ENCODE data around the gene SOWAHB.
A peak's percentile ranks its signal among the peaks of the same experiment; 100 is the strongest.

SOWAHB gene

GRCh38 chr4:76898385-76898692 lies 395 bp upstream of the SOWAHB start:
- H3K4me3 ChIP-seq: no peak overlapping the region; a peak in 1 of 20 replicates
- H3K9ac ChIP-seq: no peak overlapping the region
- no peak for TF ChIP-seq Cebpa-rat (IDR thresholded peaks at IDR 0.05)
- H3K27ac ChIP-seq: no peak overlapping the region
- no peak overlapping the region for H3K4me2 ChIP-seq
- H3K27me3 ChIP-seq: peaks cover 45 to 61% (median 56%) of the 10 kb centered on the region in 11 experiments
- H3K4me1 ChIP-seq: peaks cover 0 to 3% (median 0%) of the 10 kb centered on the region in 10 experiments; a peak in 1 of 20 replicates
- no peaks in the 10 kb centered on the region for H4K20me1 ChIP-seq
- H3K36me3 ChIP-seq: peaks cover 0 to 10% (median 0%) of the 10 kb centered on the region in 11 experiments; a peak in 3 of 22 replicates
- H3K9me3 ChIP-seq (replicated peaks in 1 of 11): peaks cover 42 to 55% (median 50%) of the 10 kb centered on the region in 11 experiments

GRCh38 chr4:76896614-76897535 lies 1.1 kb downstream of the SOWAHB start:
- peaks cover 0 to 4% (median 0%) of the 10 kb centered on the region in 10 experiments; a peak in 2 of 20 replicates for H3K4me1 ChIP-seq
- H3K9ac ChIP-seq: no peak overlapping the region
- peak overlapping the region in 8 of 10 experiments; percentile 25 to 52 (median 36); a peak in 12 of 20 replicates for H3K4me3 ChIP-seq
- H3K9me3 ChIP-seq (replicated peaks in 1 of 11): peaks cover 42 to 55% (median 50%) of the 10 kb centered on the region in 11 experiments
- TF ChIP-seq Cebpa-rat (IDR thresholded peaks at IDR 0.05): no peak
- H3K27ac ChIP-seq: no peak overlapping the region
- peaks cover 0 to 10% (median 0%) of the 10 kb centered on the region in 11 experiments; a peak in 3 of 22 replicates for H3K36me3 ChIP-seq
- peaks cover 45 to 61% (median 56%) of the 10 kb centered on the region in 11 experiments for H3K27me3 ChIP-seq
- peak overlapping the region in 2 of 11 experiments; percentile 35 to 43; a peak in 1 of 22 replicates for H3K4me2 ChIP-seq
- no peaks in the 10 kb centered on the region for H4K20me1 ChIP-seq

- no peak for TF ChIP-seq Cebpa-rat (IDR thresholded peaks at IDR 0.05)
- H3K4me1 ChIP-seq: peaks cover 0 to 8% (median 0%) of the 10 kb centered on the region in 10 experiments; a peak in 3 of 20 replicates
- H3K4me2 ChIP-seq: no peak overlapping the region
- H3K9ac ChIP-seq: no peak overlapping the region
- peaks cover 45 to 61% (median 56%) of the 10 kb centered on the region in 11 experiments for H3K27me3 ChIP-seq
- no peak overlapping the region for H3K27ac ChIP-seq
- peaks cover 0 to 10% (median 0%) of the 10 kb centered on the region in 11 experiments; a peak in 3 of 22 replicates for H3K36me3 ChIP-seq
- no peak overlapping the region for H3K4me3 ChIP-seq
- H4K20me1 ChIP-seq: no peaks in the 10 kb centered on the region
- H3K9me3 ChIP-seq (replicated peaks in 1 of 11): peaks cover 42 to 55% (median 50%) of the 10 kb centered on the region in 11 experiments
Observed at GRCh38 chr4:76896048-76896447, 1.9 kb downstream of the SOWAHB start.

GRCh38 chr4:76895619-76896018 lies 2.3 kb downstream of the SOWAHB start:
- Histone ChIP-seq H3K4me1 (peaks cover 0 to 8% (median 0%) of the 10 kb centered on the region in 10 experiments; a peak in 3 of 20 replicates), H3K4me3 (no peak overlapping the region), H4K20me1 (no peaks in the 10 kb centered on the region), H3K9me3 (replicated peaks in 1 of 11) (peaks cover 42 to 55% (median 50%) of the 10 kb centered on the region in 11 experiments), H3K27me3 (peaks cover 45 to 61% (median 56%) of the 10 kb centered on the region in 11 experiments), H3K36me3 (peaks cover 0 to 10% (median 0%) of the 10 kb centered on the region in 11 experiments; a peak in 3 of 22 replicates), H3K9ac (no peak overlapping the region), H3K4me2 (no peak overlapping the region), H3K27ac (no peak overlapping the region)
- no peak for TF ChIP-seq Cebpa-rat (IDR thresholded peaks at IDR 0.05)

GRCh38 chr4:76894537-76895255 lies 3.2 kb downstream of the SOWAHB start:
- Histone ChIP-seq H3K27ac (no peak overlapping the region), H3K4me2 (no peak overlapping the region), H3K27me3 (peaks cover 43 to 55% (median 51%) of the 10 kb centered on the region in 11 experiments), H3K4me3 (no peak overlapping the region), H4K20me1 (no peaks in the 10 kb centered on the region), H3K9me3 (replicated peaks in 1 of 11) (peaks cover 38 to 48% (median 43%) of the 10 kb centered on the region in 11 experiments), H3K4me1 (peaks cover 0 to 8% (median 0%) of the 10 kb centered on the region in 10 experiments; a peak in 3 of 20 replicates), H3K36me3 (peaks cover 0 to 10% (median 0%) of the 10 kb centered on the region in 11 experiments; a peak in 3 of 22 replicates), H3K9ac (no peak overlapping the region)
- no peak for TF ChIP-seq Cebpa-rat (IDR thresholded peaks at IDR 0.05)

GRCh38 chr4:76892601-76893000 lies 5.3 kb downstream of the SOWAHB start:
- peaks cover 22 to 34% (median 30%) of the 10 kb centered on the region in 11 experiments for H3K27me3 ChIP-seq
- peaks cover 0 to 7% (median 0%) of the 10 kb centered on the region in 11 experiments; a peak in 3 of 22 replicates for H3K36me3 ChIP-seq
- H4K20me1 ChIP-seq: no peaks in the 10 kb centered on the region
- peaks cover 0 to 4% (median 0%) of the 10 kb centered on the region in 10 experiments; a peak in 3 of 20 replicates for H3K4me1 ChIP-seq
- no peak for TF ChIP-seq Cebpa-rat (IDR thresholded peaks at IDR 0.05)
- H3K4me2 ChIP-seq: no peak overlapping the region
- H3K9me3 ChIP-seq (replicated peaks in 1 of 11): peaks cover 17 to 27% (median 23%) of the 10 kb centered on the region in 11 experiments
- H3K4me3 ChIP-seq: no peak overlapping the region
- H3K27ac ChIP-seq: no peak overlapping the region
- no peak overlapping the region for H3K9ac ChIP-seq

- H3K27ac ChIP-seq: no peak overlapping the region
Observed at GRCh38 chr4:76892001-76892400, 5.9 kb downstream of the SOWAHB start.

GRCh38 chr4:76886848-76887441 lies 11.0 kb downstream of the SOWAHB start:
- H3K27me3 ChIP-seq: no peaks in the 10 kb centered on the region

More at GRCh38 chr4:76892001-76892400, 5.9 kb downstream of the SOWAHB start:
- peaks cover 0 to 3% (median 0%) of the 10 kb centered on the region in 11 experiments; a peak in 3 of 22 replicates for H3K36me3 ChIP-seq
- no peak overlapping the region for H3K4me3 ChIP-seq
- TF ChIP-seq Cebpa-rat (IDR thresholded peaks at IDR 0.05): no peak
- peaks cover 11 to 21% (median 17%) of the 10 kb centered on the region in 11 experiments for H3K9me3 ChIP-seq (replicated peaks in 1 of 11)
- H3K4me1 ChIP-seq: peaks cover 0 to 4% (median 0%) of the 10 kb centered on the region in 10 experiments; a peak in 2 of 20 replicates
- H3K27me3 ChIP-seq: peaks cover 16 to 28% (median 24%) of the 10 kb centered on the region in 11 experiments
- H4K20me1 ChIP-seq: no peaks in the 10 kb centered on the region
- no peak overlapping the region for H3K4me2 ChIP-seq
- H3K9ac ChIP-seq: no peak overlapping the region

More at GRCh38 chr4:76886848-76887441, 11.0 kb downstream of the SOWAHB start:
- no peaks in the 10 kb centered on the region for H4K20me1 ChIP-seq
- H3K27ac ChIP-seq: no peak overlapping the region
- H3K4me3 ChIP-seq: no peak overlapping the region
- H3K4me1 ChIP-seq: peaks cover 0 to 4% (median 0%) of the 10 kb centered on the region in 10 experiments; a peak in 2 of 20 replicates
- no peak overlapping the region for H3K4me2 ChIP-seq
- peaks cover 0 to 6% (median 0%) of the 10 kb centered on the region in 11 experiments; a peak in 4 of 22 replicates for H3K9me3 ChIP-seq (replicated peaks in 1 of 11)
- H3K9ac ChIP-seq: no peak overlapping the region
- TF ChIP-seq Cebpa-rat (IDR thresholded peaks at IDR 0.05): no peak
- H3K36me3 ChIP-seq: no peaks in the 10 kb centered on the region
